Naive thymus-derived CD4-positive, alpha-beta T cell (primary cell): ENCODE measurements around the gene CEP85. TPM values are rescaled to one million over a fixed set of nuclear protein-coding genes. Genes with fewer than 3 reads are reported as not detected.
A peak's percentile ranks its signal among the peaks of the same experiment; 100 is the strongest.

Experiments
- ATAC-seq: fragments of 150-1000 bp; cut with Tn5 transposase; 2 replicates; pipeline ENCODE4 v1.10.0; 2021; ENCODE audit warnings: mild to moderate bottlenecking, moderate library complexity
- CTCF ChIA-PET: fragments of 350-600 bp; sonication (Branson Sonifier 250); formaldehyde crosslinking; loops from one replicate; lab custom pipeline; 2021; ENCODE audit warnings: antibody characterized with exemption; lab: Charles Lee
- POLR2A ChIA-PET: fragments of 350-600 bp; sonication (Branson Sonifier 250); formaldehyde crosslinking; loops from one replicate; lab custom pipeline; 2021; ENCODE audit warnings: antibody characterized with exemption, inconsistent platforms; lab: Charles Lee
- DNase-seq, 9 donors: peaks; one replicate each; pipeline versions ENCODE4 v3.0.0 to v3.0.0-alpha.2; 2020 to 2022; ENCODE audit warnings: mixed read lengths in 1 of 9
- H3K27ac ChIP-seq: one replicate; pipeline ENCODE4 v1.7.0; 2013; ENCODE audit warnings: mild to moderate bottlenecking, low read depth, low read length, moderate library complexity
- H3K27me3 ChIP-seq, 2 donors: one replicate each; pipeline ENCODE4 v1.7.0; 2013; ENCODE audit warnings: low read length in 2 of 2, mild to moderate bottlenecking in 2 of 2, moderate library complexity in 2 of 2; ENCODE audit not compliant: control insufficient read depth in 2 of 2, insufficient read depth in 2 of 2
- H3K36me3 ChIP-seq, 3 experiments: 1 replicate in 2 of 3; 2 replicates in 1 of 3; pipeline ENCODE4 v1.7.0; 2013; ENCODE audit warnings: low read length in 3 of 3, mild to moderate bottlenecking in 3 of 3, moderate library complexity in 1 of 3; ENCODE audit not compliant: insufficient read depth in 3 of 3, control insufficient read depth in 2 of 3
- H3K4me1 ChIP-seq, 2 donors: one replicate each; pipeline ENCODE4 v1.7.0; 2013; ENCODE audit warnings: low read length in 2 of 2, mild to moderate bottlenecking in 2 of 2, moderate library complexity in 1 of 2; ENCODE audit not compliant: control insufficient read depth in 2 of 2, insufficient read depth in 2 of 2
- H3K4me3 ChIP-seq: 2 replicates; pipeline ENCODE4 v1.7.0; 2013; ENCODE audit warnings: mild to moderate bottlenecking, low read length
- H3K9me3 ChIP-seq, 3 experiments: 1 replicate in 2 of 3; 2 replicates in 1 of 3; pipeline ENCODE4 v1.7.0; 2013; ENCODE audit warnings: low read length in 3 of 3; ENCODE audit not compliant: control insufficient read depth in 2 of 3
- H3K27ac Mint-ChIP-seq, 9 donors: one replicate each; pipeline ENCODE4 v1.8.0; 2020 to 2022; ENCODE audit warnings: mixed read lengths in 9 of 9, mild to moderate bottlenecking in 8 of 9, moderate library complexity in 5 of 9, inconsistent platforms in 2 of 9
- H3K27me3 Mint-ChIP-seq, 5 donors: one replicate each; pipeline ENCODE4 v1.8.0; 2021 to 2022; ENCODE audit warnings: mixed read lengths in 5 of 5, mild to moderate bottlenecking in 1 of 5
- H3K36me3 Mint-ChIP-seq, 5 donors: one replicate each; pipeline ENCODE4 v1.8.0; 2020 to 2022; ENCODE audit warnings: mixed read lengths in 5 of 5, mild to moderate bottlenecking in 3 of 5, inconsistent platforms in 1 of 5
- H3K4me1 Mint-ChIP-seq, 7 donors: one replicate each; pipeline ENCODE4 v1.8.0; 2020 to 2022; ENCODE audit warnings: mixed read lengths in 7 of 7, mild to moderate bottlenecking in 3 of 7, inconsistent platforms in 1 of 7
- H3K4me3 Mint-ChIP-seq, 10 donors: one replicate each; pipeline ENCODE4 v1.8.0; 2020 to 2022; ENCODE audit warnings: mild to moderate bottlenecking in 10 of 10, mixed read lengths in 10 of 10, moderate library complexity in 6 of 10, inconsistent platforms in 2 of 10
- H3K9me3 Mint-ChIP-seq, 11 donors: one replicate each; pipeline ENCODE4 v1.8.0; 2020 to 2022; ENCODE audit warnings: mixed read lengths in 11 of 11, mild to moderate bottlenecking in 4 of 11, inconsistent platforms in 1 of 11, moderate library complexity in 1 of 11
- intact Hi-C, 2 donors: fragments of 100-400 bp; cut with micrococcal nuclease; formaldehyde crosslinking; loops; one replicate each; pipeline ENCODE4 v1.15.1; 2023
- polyA plus RNA-seq, 2 donors: library from polyadenylated mRNA; unstranded; fragments of 300-500 nt; fragmentation: Illumina TruSeq; gene quantifications; one replicate each; pipeline ENCODE4 v1.2.3, GENCODE V29; 2021
- total RNA-seq, 6 experiments: library from RNA in 5 of 6; stranded (reverse) in 5 of 6; gene quantifications; 1 replicate in 5 of 6; 2 replicates in 1 of 6; pipeline ENCODE4 v1.2.3 and lab custom pipeline; 2021 to 2026

CEP85 gene
- total and polyA plus RNA-seq, 7 experiments from 2014 or later = 5.4 to 34.8 (median 18.1) TPM

- H3K27me3 ChIP-seq = no peaks in the 10 kb centered on the region
- DNase-seq = no peak
- ChIA-PET CTCF (interaction anchor here (0.6 kb wide), 1 partner anchor 62 kb away, joined by 3 read pairs; no protein-coding TSS in a partner anchor), POLR2A (no interaction called here)
- peaks cover 21 to 54% (median 39%) of the 10 kb centered on the region in 7 donors for H3K4me1 Mint-ChIP-seq
- intact Hi-C loops = loop anchor here in 1 of 2 donors (2.0 kb wide), 1 partner anchor 31 kb away; the partner anchor contains the start of gene CEP85
- peaks cover 8 to 28% of the 10 kb centered on the region in 2 donors for H3K4me1 ChIP-seq
- H3K27ac ChIP-seq = no peak overlapping the region
- no peaks in the 10 kb centered on the region for H3K9me3 Mint-ChIP-seq
- no peaks in the 10 kb centered on the region for H3K36me3 Mint-ChIP-seq
- ATAC-seq = no peak
- peak overlapping the region in 1 of 10 donors; percentile 90 for H3K4me3 Mint-ChIP-seq
- no peaks in the 10 kb centered on the region for H3K36me3 ChIP-seq
- peaks cover 0 to 2% (median 0%) of the 10 kb centered on the region in 5 donors for H3K27me3 Mint-ChIP-seq
- H3K9me3 ChIP-seq = no peaks in the 10 kb centered on the region
- H3K4me3 ChIP-seq = no peak overlapping the region
- H3K27ac Mint-ChIP-seq = peak overlapping the region in 7 of 9 donors; percentile 75 to 98 (median 89)
Measured at GRCh38 chr1:26203642-26204318, 30.2 kb upstream of the CEP85 start.

GRCh38 chr1:26210147-26210870, 23.7 kb upstream of the CEP85 start:
- intact Hi-C loops = no loop called here
- ChIA-PET CTCF (interaction anchor here (0.7 to 0.8 kb wide), 3 partner anchors 23 to 329 kb away, joined by 3 to 8 read pairs (median 3); no protein-coding TSS in a partner anchor), POLR2A (interaction anchor here (1.4 kb wide), 1 partner anchor 8 kb away, joined by 3 read pairs; no protein-coding TSS in a partner anchor)
- H3K27ac ChIP-seq = no peak overlapping the region
- ATAC-seq = no peak
- no peak overlapping the region for H3K4me3 ChIP-seq
- no peak overlapping the region for H3K4me3 Mint-ChIP-seq
- no peaks in the 10 kb centered on the region for H3K9me3 ChIP-seq
- peaks cover 0 to 21% (median 0%) of the 10 kb centered on the region in 5 donors for H3K27me3 Mint-ChIP-seq
- DNase-seq = no peak
- no peak overlapping the region for H3K27ac Mint-ChIP-seq
- H3K27me3 ChIP-seq = no peaks in the 10 kb centered on the region
- H3K9me3 Mint-ChIP-seq = no peaks in the 10 kb centered on the region
- H3K4me1 Mint-ChIP-seq = peaks cover 0 to 4% (median 0%) of the 10 kb centered on the region in 7 donors
- no peaks in the 10 kb centered on the region for H3K36me3 ChIP-seq
- H3K36me3 Mint-ChIP-seq = no peaks in the 10 kb centered on the region
- H3K4me1 ChIP-seq = no peaks in the 10 kb centered on the region

DNA sequence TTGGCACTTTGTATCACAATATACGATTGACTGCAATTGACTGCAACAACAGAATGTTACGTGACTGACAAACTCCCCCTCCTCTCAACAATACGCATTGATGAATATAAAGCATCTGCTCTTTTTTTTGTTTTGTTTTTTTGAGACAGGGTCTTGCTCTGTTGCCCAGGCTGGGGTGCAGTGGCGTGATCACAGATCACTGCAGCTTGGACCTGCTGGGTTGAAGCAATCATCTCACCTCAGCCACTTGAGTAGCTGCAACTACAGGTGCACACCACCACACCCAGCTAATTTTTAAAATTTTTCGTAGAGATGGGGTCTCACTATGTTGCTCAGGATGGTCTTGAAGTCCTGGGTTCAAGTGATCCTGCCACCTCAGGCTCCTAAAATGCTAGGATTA, 21.3 kb upstream of the CEP85 start:
- no peaks in the 10 kb centered on the region for H3K36me3 ChIP-seq
- CTCF ChIA-PET = no interaction called here
- Mint-ChIP-seq H3K27me3 (peaks cover 0 to 25% (median 0%) of the 10 kb centered on the region in 5 donors), H3K4me3 (no peak overlapping the region), H3K9me3 (no peaks in the 10 kb centered on the region), H3K27ac (no peak overlapping the region), H3K4me1 (no peaks in the 10 kb centered on the region), H3K36me3 (no peaks in the 10 kb centered on the region)
- H3K4me1 ChIP-seq = no peaks in the 10 kb centered on the region
- H3K27me3 ChIP-seq = no peaks in the 10 kb centered on the region
- no peaks in the 10 kb centered on the region for H3K9me3 ChIP-seq
- no peak overlapping the region for H3K4me3 ChIP-seq
- POLR2A ChIA-PET = interaction anchor here (1.2 kb wide), 1 partner anchor 109 kb away, joined by 3 read pairs; no protein-coding TSS in a partner anchor
- no peak for ATAC-seq
- DNase-seq = no peak
- H3K27ac ChIP-seq = no peak overlapping the region
- intact Hi-C loops = no loop called here

DNA sequence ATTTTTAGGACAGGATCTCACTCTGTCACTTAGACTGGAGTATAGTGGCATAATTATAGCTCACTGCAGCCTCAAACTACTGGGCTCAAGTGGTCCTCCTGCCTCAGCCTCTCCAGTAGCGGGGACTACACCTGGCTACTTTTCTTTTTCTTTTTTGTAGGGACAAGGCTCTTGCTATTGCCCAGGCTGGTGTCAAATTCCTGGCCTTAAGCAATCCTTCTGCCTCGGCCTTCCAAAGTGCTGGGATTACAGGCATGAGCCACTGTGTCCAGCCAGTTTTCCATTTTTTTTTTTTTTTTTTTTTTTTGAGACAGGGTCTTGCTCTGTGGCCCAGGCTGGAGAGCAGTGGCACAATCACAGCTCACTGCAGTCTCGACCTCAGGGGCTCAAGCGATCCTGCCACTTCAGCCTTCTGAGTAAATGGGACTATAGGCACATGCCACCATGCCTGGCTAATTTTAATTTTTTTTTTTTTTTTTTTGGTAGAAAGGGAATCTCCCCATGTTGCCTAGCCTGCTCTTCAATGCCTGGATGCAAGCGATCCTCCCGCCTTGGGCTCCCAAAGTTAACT, 20.6 kb upstream of the CEP85 start:
- Mint-ChIP-seq H3K9me3 (no peaks in the 10 kb centered on the region), H3K27me3 (peaks cover 0 to 25% (median 0%) of the 10 kb centered on the region in 5 donors), H3K27ac (no peak overlapping the region), H3K4me1 (no peaks in the 10 kb centered on the region), H3K4me3 (no peak overlapping the region), H3K36me3 (no peaks in the 10 kb centered on the region)
- ChIA-PET CTCF (no interaction called here), POLR2A (interaction anchor here (1.2 kb wide), 1 partner anchor 108 kb away, joined by 3 read pairs; no protein-coding TSS in a partner anchor)
- no peaks in the 10 kb centered on the region for H3K9me3 ChIP-seq
- DNase-seq = no peak
- intact Hi-C loops = no loop called here
- no peaks in the 10 kb centered on the region for H3K36me3 ChIP-seq
- H3K27me3 ChIP-seq = no peaks in the 10 kb centered on the region
- H3K27ac ChIP-seq = no peak overlapping the region
- no peak overlapping the region for H3K4me3 ChIP-seq
- ATAC-seq = no peak
- H3K4me1 ChIP-seq = no peaks in the 10 kb centered on the region

- peaks cover 0 to 18% (median 0%) of the 10 kb centered on the region in 5 donors for H3K27me3 Mint-ChIP-seq
- no peak overlapping the region for H3K27ac ChIP-seq
- H3K27me3 ChIP-seq = no peaks in the 10 kb centered on the region
- H3K4me1 ChIP-seq = no peaks in the 10 kb centered on the region
- ChIA-PET POLR2A (no interaction called here), CTCF (no interaction called here)
- ATAC-seq (no peak), DNase-seq (no peak)
- no peaks in the 10 kb centered on the region for H3K9me3 Mint-ChIP-seq
- H3K27ac Mint-ChIP-seq = no peak overlapping the region
- no peaks in the 10 kb centered on the region for H3K36me3 Mint-ChIP-seq
- H3K4me3 ChIP-seq = no peak overlapping the region
- no peaks in the 10 kb centered on the region for H3K9me3 ChIP-seq
- no peaks in the 10 kb centered on the region for H3K36me3 ChIP-seq
- peaks cover 0 to 2% (median 0%) of the 10 kb centered on the region in 7 donors for H3K4me1 Mint-ChIP-seq
- no peak overlapping the region for H3K4me3 Mint-ChIP-seq
- intact Hi-C loops = no loop called here
Measured at GRCh38 chr1:26215246-26215645, 18.8 kb upstream of the CEP85 start.

DNA sequence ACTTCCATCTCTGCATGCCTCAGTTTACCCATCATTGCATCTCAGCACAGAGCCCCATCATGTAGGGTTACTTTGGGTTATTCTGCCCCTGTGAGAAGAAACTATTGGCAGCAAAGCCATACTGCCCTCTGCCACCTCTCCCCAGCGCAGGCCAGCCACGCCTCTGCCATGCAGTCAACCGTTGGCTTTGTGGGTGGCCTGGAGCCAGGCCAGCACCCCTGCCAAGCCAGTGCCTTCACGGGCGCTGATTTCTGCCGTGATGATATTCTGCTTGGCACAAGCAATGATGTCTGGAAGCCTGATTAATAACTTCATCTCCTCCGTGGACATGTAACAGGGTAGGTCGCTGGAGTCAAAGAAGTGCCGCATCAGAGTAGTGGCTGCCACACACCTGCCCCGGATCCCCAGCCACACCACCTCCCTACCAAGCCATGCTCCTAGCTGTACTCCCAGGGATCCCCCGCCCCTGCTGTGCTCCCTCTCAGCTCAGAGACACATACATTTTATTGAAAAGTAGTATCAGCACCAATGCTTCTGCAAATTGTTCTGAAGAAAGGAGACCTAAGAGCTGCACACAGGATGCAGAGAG, 15.0 kb upstream of the CEP85 start:
- ChIA-PET POLR2A (interaction anchor here (0.9 kb wide), 1 partner anchor 14 kb away, joined by 3 read pairs; no protein-coding TSS in a partner anchor), CTCF (no interaction called here)
- H3K36me3 ChIP-seq = no peaks in the 10 kb centered on the region
- H3K27ac ChIP-seq = no peak overlapping the region
- intact Hi-C loops = no loop called here
- H3K27ac Mint-ChIP-seq = no peak overlapping the region
- H3K4me3 ChIP-seq = no peak overlapping the region
- H3K9me3 Mint-ChIP-seq = no peaks in the 10 kb centered on the region
- DNase-seq = no peak
- H3K9me3 ChIP-seq = no peaks in the 10 kb centered on the region
- no peaks in the 10 kb centered on the region for H3K4me1 ChIP-seq
- H3K4me3 Mint-ChIP-seq = no peak overlapping the region
- H3K27me3 Mint-ChIP-seq = peaks cover 0 to 19% (median 0%) of the 10 kb centered on the region in 5 donors
- H3K36me3 Mint-ChIP-seq = no peaks in the 10 kb centered on the region
- H3K4me1 Mint-ChIP-seq = peaks cover 0 to 2% (median 0%) of the 10 kb centered on the region in 7 donors
- no peaks in the 10 kb centered on the region for H3K27me3 ChIP-seq
- ATAC-seq = no peak
